HFF-Myc (cell line): ENCODE data around the gene NDC80.
"Not testable (repeated sequence)": the region's sequence is repeated elsewhere in the genome, so short reads cannot be mapped to it uniquely, and the experiment has no call there.

Source experiments
- DNase-seq: peaks from one replicate; pipeline ENCODE4 v3.0.0-alpha.2; 2011; ENCODE audit warnings: low read depth; ENCODE audit errors: extremely low read depth
- H3K4me3 ChIP-seq: replicated peaks from 2 replicates; pipeline ENCODE4 v1.5.1; 2011; ENCODE audit warnings: low read depth, mild to moderate bottlenecking, control low read depth, low read length
- CTCF ChIP-seq: IDR thresholded peaks from 2 replicates; pipeline ENCODE4 v1.5.1; 2012; ENCODE audit warnings: mild to moderate bottlenecking, low read depth, low read length, control low read depth; ENCODE audit errors: missing control alignments

NDC80 gene

DNA sequence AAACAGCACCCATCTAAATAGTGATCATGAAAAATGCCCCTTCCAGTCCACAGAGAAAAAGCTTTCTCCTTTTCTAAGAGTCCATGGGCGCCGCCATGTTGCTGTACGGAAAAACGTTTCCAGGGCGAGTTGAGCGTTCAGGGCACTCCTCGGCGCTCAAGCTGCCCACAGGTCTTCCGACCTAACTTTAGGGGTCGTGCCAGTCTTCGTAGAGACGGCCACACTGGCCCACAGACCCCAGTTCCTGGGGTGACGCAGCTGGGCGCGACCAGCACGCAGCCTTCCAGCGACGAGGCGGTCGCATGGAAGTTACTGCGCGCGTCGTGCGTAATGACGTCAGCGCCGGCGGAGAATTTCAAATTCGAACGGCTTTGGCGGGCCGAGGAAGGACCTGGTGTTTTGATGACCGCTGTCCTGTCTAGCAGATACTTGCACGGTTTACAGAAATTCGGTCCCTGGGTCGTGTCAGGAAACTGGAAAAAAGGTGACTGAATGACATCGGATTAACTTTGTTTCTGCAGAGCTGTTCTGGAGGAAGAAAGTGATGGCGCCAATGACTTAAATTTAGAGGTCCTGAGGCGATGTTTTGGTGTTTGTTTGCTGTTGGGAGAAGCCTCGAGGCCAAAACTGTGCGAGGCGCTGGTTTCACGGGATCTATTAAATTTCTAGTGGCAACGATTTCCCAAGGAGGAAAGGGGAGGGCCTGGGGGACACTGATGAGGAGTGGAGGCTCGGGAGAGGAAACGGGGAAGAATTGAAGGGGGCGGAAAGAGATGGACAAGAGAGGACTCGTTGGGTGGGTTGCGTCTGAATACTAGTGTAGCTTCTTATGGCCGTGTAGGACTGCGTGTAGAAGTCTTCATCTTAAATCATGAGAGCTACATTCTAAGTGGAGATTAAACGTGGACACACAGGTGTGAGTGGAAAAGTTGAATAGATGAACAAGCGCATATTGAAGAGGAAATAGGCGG, at the start of gene NDC80, which contains the start of gene METTL4:
TSS of gene NDC80 (plus strand) at position 358 of the 971 bp plus-strand sequence. CDS start 1,429 bp downstream, outside the sequence.
TSS of gene METTL4 (minus strand) at position 306 of the 971 bp plus-strand sequence. CDS start 4,289 bp downstream, outside the sequence.
- DNase-seq, result peak; percentile 51
- H3K4me3 ChIP-seq, result peak within 1 kb of the TSS; percentile 77
- no peak for TF ChIP-seq CTCF

- no peak for DNase-seq
- TF ChIP-seq CTCF, result no peak
- no peak overlapping the region for H3K4me3 ChIP-seq
Measured at GRCh38 chr18:2522112-2522511, 49.2 kb upstream of the NDC80 start.

- H3K4me3 ChIP-seq, DNase-seq: not testable (repeated sequence)
Measured at GRCh38 chr18:2524794-2525198, 46.6 kb upstream of the NDC80 start.

GRCh38 chr18:2526329-2526728, 45.0 kb upstream of the NDC80 start:
- H3K4me3 ChIP-seq, result no peak overlapping the region
- no peak for DNase-seq
- TF ChIP-seq CTCF, result no peak

- H3K4me3 ChIP-seq, result no peak overlapping the region
- TF ChIP-seq CTCF, result no peak
- no peak for DNase-seq
Measured at GRCh38 chr18:2529154-2529553, 42.2 kb upstream of the NDC80 start.

DNA sequence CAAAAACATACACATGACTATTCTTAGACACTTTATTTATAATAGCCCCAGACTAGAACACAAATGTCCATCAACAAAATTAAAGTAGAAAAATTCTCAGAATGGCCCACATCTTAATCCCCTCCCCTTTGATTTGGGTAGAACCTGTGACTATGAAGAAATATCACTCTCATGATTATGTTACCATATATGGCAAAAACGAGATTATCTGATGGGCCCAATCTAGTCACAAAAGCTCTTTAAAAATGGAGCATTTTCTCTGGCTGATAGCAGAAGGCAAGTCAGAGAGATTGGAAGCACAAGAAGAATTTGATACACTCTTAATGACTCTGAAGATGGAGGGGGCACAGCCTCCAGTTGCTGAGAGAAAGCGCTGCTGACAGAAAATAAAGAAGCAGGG, 39.6 kb upstream of the NDC80 start:
- no peak for DNase-seq
- no peak for TF ChIP-seq CTCF

GRCh38 chr18:2532797-2533196, 38.6 kb upstream of the NDC80 start:
- no peak overlapping the region for H3K4me3 ChIP-seq
- no peak for TF ChIP-seq CTCF
- DNase-seq, result no peak

More for the DNA sequence above, 39.6 kb upstream of the NDC80 start:
- no peak overlapping the region for H3K4me3 ChIP-seq
